ENCODE measurements around the gene RARRES1. TPM values are rescaled to one million over a fixed set of nuclear protein-coding genes. Genes with fewer than 3 reads are reported as not detected.
A peak's percentile ranks its signal among the peaks of the same experiment; 100 is the strongest.

Gene RARRES1, protein sequence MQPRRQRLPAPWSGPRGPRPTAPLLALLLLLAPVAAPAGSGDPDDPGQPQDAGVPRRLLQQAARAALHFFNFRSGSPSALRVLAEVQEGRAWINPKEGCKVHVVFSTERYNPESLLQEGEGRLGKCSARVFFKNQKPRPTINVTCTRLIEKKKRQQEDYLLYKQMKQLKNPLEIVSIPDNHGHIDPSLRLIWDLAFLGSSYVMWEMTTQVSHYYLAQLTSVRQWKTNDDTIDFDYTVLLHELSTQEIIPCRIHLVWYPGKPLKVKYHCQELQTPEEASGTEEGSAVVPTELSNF
- 10 to 100 TPM in 1 of 4 donors, 1 to 10 TPM in 2, under 1 TPM in 1; 0.97 to 28.1 (median 5.8) TPM for total RNA-seq
- polyA plus RNA-seq, result 1 to 10 TPM in 2 of 3 donors, under 1 TPM in 1; 0.69 to 6.2 (median 2.9) TPM
- long read RNA-seq, donor 1, transcript RARRES1-201 (6 exons, 1,952 nt), result major isoform, 21 of 30 reads
- long read RNA-seq, donor 1, partial matches to known transcripts, result 2 of 30 reads
- long read RNA-seq, donor 1, other reads (novel, unspliced or antisense), result 7 of 30 reads
- long read RNA-seq, donor 2, partial matches to known transcripts, result 0 of 3 reads
- long read RNA-seq, donor 2, other reads (novel, unspliced or antisense), result 0 of 3 reads

DNA sequence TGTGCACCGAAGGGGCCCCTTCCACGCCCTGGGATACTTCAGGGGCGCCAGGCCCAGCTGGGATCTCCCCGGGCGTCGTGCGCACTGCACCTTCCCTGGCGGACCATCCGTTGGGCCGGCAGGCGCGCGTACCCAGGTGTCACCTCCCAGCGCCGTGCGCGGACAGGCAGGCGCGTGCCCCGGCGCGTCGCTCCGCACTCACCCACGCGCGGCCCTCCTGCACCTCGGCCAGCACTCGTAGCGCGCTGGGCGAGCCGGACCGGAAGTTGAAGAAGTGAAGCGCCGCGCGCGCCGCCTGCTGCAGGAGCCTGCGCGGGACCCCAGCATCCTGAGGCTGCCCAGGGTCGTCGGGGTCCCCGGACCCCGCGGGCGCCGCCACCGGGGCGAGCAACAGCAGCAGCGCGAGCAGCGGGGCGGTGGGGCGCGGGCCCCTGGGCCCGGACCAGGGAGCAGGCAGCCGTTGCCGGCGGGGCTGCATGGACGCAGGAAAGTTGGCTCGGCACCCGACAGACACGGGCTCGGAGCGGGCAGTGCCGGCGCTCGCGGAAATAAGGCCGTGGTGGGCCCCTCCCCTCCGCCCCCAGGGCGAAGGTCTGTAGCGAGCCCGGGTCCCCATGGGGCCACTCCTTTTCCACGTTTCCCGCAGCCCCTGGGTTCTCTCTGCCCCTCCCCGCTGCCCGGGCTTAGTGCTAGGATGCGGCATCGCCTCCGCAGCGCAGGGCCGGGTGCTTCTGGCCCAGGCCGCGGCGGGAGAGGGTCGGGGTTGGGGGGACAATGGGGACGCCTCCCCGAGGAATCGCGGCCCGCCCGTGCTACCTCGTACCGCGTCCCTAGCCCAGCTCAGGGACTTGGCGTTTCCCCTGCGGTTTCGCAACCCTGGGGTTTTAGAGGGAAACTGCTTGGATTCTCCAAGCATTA is at the start of gene RARRES1:
Gene RARRES1 (minus strand): TSS at position 520 of the 918 bp plus-strand sequence. CDS start 42 bp downstream, at position 478.
- Histone ChIP-seq H3K9me3 (peaks cover 8% of the 10 kb centered on the region), H3K36me3 (ENCODE audit: insufficient read depth in 1 of 2, low read depth in 1 of 2) (peaks cover 0 to 10% of the 10 kb centered on the region in 2 donors), H3K4me3 (peak within 1 kb of the TSS; percentile 73), H3K4me1 (peaks cover 13% of the 10 kb centered on the region), H3K27ac (peak within 1 kb of the TSS; percentile 41), H3K27me3 (ENCODE audit: insufficient read depth in 3 of 3, low read length in 2 of 3) (no peaks in the 10 kb centered on the region)
- intact Hi-C loops (cut with DNase I), result no loop called here
- TF ChIP-seq, protein P1, sequence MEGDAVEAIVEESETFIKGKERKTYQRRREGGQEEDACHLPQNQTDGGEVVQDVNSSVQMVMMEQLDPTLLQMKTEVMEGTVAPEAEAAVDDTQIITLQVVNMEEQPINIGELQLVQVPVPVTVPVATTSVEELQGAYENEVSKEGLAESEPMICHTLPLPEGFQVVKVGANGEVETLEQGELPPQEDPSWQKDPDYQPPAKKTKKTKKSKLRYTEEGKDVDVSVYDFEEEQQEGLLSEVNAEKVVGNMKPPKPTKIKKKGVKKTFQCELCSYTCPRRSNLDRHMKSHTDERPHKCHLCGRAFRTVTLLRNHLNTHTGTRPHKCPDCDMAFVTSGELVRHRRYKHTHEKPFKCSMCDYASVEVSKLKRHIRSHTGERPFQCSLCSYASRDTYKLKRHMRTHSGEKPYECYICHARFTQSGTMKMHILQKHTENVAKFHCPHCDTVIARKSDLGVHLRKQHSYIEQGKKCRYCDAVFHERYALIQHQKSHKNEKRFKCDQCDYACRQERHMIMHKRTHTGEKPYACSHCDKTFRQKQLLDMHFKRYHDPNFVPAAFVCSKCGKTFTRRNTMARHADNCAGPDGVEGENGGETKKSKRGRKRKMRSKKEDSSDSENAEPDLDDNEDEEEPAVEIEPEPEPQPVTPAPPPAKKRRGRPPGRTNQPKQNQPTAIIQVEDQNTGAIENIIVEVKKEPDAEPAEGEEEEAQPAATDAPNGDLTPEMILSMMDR (IDR thresholded peaks at IDR 0.05), result no peak
- 3 to 5% (median 4%) methylated on average over 87 to 101 of the region's 101 CpGs for WGBS, 3 donors
- ATAC-seq (peak; percentile 64 to 84 (median 74)), DNase-seq (peak; percentile 68 to 80)

DNA sequence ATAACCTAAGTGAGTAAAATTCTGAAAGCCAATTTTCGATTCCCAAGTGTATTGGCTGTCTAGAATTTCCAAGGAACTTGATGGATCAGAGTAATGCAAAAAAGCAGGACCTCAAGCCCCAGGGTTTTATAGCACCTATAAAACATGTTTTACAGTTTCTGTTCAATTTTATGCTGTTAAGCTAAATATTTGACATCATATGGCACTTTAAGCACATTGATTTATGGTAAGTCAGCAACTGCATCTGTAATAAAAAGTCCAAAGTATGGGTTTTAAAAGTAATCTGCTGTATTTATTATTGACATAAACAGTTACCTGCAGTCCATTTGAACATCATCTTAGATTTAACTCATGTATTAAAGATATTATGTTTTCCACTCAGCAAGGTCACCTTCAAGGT is 49.6 kb upstream of the RARRES1 start:
- TF ChIP-seq, protein P1 (IDR thresholded peaks at IDR 0.05), result no peak
- Histone ChIP-seq H3K9me3 (peaks cover 1% of the 10 kb centered on the region), H3K4me3 (no peak overlapping the region), H3K27ac (no peak overlapping the region), H3K36me3 (ENCODE audit: insufficient read depth in 1 of 2, low read depth in 1 of 2) (no peaks in the 10 kb centered on the region), H3K27me3 (ENCODE audit: insufficient read depth in 3 of 3, low read length in 2 of 3) (no peaks in the 10 kb centered on the region), H3K4me1 (no peaks in the 10 kb centered on the region)
- intact Hi-C loops (cut with DNase I), result no loop called here
- ATAC-seq (no peak), DNase-seq (no peak)
- WGBS, 3 donors, result 55 to 65% (median 57%) methylated on average over 1 of the region's 1 CpG

DNA sequence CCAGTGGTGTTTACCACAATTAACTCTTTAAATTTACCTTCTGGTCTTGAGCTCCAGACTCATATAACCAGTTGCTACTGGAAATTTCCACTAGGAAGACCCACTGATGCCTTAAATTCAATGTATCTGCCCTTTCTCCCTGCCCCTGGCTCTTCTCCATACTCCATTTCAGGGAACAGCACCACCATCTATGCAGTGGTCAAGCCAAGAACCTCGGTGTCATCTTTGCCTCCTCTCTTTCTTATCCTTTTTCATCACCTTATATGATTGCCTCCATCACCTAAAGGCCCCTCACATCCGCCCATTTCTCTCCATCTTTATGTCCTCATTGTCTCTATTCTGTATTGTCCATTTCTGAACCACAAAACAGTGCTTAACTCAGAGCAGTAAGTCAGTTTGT is 48.9 kb upstream of the RARRES1 start:
- 92 to 98% (median 96%) methylated on average over 2 of the region's 2 CpGs for WGBS, 3 donors

DNA sequence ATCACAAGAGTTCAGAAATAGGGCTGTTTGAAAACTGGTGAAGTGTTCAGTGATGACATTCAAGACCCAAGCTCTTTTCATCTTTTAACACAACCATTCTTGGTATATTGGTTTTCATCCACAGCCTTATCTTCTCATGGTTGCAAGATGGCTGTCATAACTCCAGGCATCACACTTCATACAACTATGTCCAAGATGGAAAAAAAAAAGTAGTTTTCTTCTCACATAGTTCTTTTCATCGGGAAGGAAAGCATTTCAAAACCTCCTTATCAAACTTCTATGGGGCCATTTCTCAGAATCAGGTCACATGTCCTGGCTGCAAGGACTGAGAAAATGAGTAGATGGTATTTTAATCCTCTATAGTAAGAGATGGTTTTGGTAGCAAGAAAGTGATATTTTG is 48.5 kb upstream of the RARRES1 start:
- intact Hi-C loops (cut with DNase I), result no loop called here
- DNase-seq, result no peak
- no peak overlapping the region for H3K27ac ChIP-seq
- TF ChIP-seq, protein P1 (IDR thresholded peaks at IDR 0.05), result no peak
- no peaks in the 10 kb centered on the region for H3K9me3 ChIP-seq
- ATAC-seq, result no peak
- H3K4me3 ChIP-seq, result no peak overlapping the region
- H3K4me1 ChIP-seq, result no peaks in the 10 kb centered on the region
- no peaks in the 10 kb centered on the region for H3K36me3 ChIP-seq (ENCODE audit: insufficient read depth in 1 of 2, low read depth in 1 of 2)
- no peaks in the 10 kb centered on the region for H3K27me3 ChIP-seq (ENCODE audit: insufficient read depth in 3 of 3, low read length in 2 of 3)
- WGBS, 3 donors, result 86 to 94% (median 88%) methylated on average over 1 of the region's 1 CpG

More for the DNA sequence above, 48.9 kb upstream of the RARRES1 start:
- Histone ChIP-seq H3K4me1 (no peaks in the 10 kb centered on the region), H3K9me3 (no peaks in the 10 kb centered on the region), H3K36me3 (ENCODE audit: insufficient read depth in 1 of 2, low read depth in 1 of 2) (no peaks in the 10 kb centered on the region), H3K27ac (no peak overlapping the region), H3K27me3 (ENCODE audit: insufficient read depth in 3 of 3, low read length in 2 of 3) (no peaks in the 10 kb centered on the region), H3K4me3 (no peak overlapping the region)
- DNase-seq, result no peak
- intact Hi-C loops (cut with DNase I), result no loop called here
- ATAC-seq, result no peak
- TF ChIP-seq, protein P1 (IDR thresholded peaks at IDR 0.05), result no peak

Measured in psoas muscle (tissue), 8 donors.